Measurements from ENCODE around the gene OPRL1.

OPRL1 gene

DNA sequence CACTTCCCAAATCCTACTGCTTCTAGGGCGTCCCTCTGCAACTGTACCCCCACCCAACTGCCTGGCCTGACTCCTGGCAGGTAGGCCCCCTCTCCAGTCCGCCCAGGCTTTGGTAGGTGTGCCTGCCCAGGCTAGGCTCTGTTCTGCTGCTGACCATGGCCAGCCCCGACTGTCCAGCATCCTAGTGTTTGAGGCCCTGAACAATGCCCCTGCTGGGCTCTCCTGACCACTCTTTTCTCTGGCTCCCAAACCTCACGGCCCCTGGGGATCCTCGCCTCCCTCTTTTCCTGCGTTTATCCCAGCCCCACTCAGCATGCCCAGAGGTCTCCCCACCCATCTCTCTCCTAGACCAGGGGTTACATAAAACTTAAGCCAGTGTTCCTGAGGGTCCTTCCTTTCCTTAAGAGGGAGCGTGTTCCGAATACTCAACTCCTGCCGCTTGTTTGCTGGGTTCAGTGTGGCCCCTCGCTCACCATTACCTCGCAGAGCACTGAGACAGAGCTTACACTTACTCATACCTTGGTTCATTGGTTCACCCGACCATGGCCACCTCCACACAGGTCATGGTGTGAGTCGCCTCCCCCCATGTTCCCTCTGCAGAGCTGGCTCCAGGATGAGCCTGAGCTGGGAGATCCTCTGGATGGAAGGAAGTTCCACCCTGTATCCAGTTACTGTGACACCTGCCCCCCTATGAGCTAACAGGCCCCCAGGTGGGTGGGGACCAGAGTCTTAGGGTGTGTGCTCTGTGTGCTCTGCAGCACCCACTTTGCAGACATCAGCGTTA lies 63.3 kb downstream of the OPRL1 start:
- H3K9me3 ChIP-seq (ENCODE audit: control insufficient read depth, insufficient read depth, low read depth, low read length) = peaks cover 23% of the 10 kb centered on the region
- H3K4me1 ChIP-seq (ENCODE audit: control insufficient read depth, insufficient read depth, low read length) = peaks cover 10% of the 10 kb centered on the region
- no peaks in the 10 kb centered on the region for H3K36me3 ChIP-seq (ENCODE audit: control insufficient read depth, insufficient read depth, low read length)
- H3K27me3 ChIP-seq (ENCODE audit: control insufficient read depth, insufficient read depth, low read length) = no peaks in the 10 kb centered on the region
- H3K9ac ChIP-seq (ENCODE audit: low read length) = no peak overlapping the region
- H3K27ac ChIP-seq (ENCODE audit: low read depth, low read length) = no peak overlapping the region
- no peak overlapping the region for H3K4me3 ChIP-seq (ENCODE audit: low read depth, low read length)

DNA sequence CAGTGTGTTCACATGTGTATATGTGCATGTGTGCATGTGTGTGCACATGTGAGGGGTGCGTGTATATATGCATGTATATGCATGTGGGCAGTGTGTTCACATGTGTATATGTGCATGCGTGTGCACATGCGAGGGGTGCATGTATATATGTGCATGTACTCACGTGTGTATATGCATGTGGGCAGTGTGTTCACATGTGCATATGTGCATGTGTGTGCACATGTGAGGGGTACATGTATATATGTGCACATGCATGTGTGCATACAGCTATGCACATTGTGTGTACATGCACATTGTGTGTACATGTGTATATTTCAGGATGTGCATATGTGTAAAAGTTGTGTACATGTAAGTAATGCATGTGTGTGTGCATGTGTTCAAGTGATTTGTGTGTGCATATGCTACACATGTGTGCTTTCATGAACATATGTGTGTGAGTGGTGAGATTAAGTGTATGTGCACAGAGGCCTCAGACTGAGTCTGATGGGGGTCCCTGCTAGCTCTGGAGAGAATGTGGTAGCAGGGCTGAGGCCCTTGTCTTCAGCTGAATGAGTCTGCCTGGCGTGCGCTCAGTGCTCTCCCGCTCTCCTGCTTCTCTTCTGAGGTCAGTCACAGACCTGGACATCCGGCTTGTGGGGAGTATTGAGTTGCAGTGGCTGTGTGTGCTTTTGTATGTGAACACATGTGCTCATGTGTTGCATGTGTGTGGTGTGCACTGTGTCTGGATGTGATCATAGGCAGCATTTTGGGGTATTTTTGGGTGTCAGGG lies 64.4 kb downstream of the OPRL1 start:
- Histone ChIP-seq H3K27me3 (ENCODE audit: control insufficient read depth, insufficient read depth, low read length) (no peaks in the 10 kb centered on the region), H3K4me1 (ENCODE audit: control insufficient read depth, insufficient read depth, low read length) (peaks cover 10% of the 10 kb centered on the region), H3K4me3 (ENCODE audit: low read depth, low read length) (no peak overlapping the region), H3K27ac (ENCODE audit: low read depth, low read length) (no peak overlapping the region), H3K9ac (ENCODE audit: low read length) (no peak overlapping the region), H3K36me3 (ENCODE audit: control insufficient read depth, insufficient read depth, low read length) (no peaks in the 10 kb centered on the region), H3K9me3 (ENCODE audit: control insufficient read depth, insufficient read depth, low read depth, low read length) (peaks cover 23% of the 10 kb centered on the region)

DNA sequence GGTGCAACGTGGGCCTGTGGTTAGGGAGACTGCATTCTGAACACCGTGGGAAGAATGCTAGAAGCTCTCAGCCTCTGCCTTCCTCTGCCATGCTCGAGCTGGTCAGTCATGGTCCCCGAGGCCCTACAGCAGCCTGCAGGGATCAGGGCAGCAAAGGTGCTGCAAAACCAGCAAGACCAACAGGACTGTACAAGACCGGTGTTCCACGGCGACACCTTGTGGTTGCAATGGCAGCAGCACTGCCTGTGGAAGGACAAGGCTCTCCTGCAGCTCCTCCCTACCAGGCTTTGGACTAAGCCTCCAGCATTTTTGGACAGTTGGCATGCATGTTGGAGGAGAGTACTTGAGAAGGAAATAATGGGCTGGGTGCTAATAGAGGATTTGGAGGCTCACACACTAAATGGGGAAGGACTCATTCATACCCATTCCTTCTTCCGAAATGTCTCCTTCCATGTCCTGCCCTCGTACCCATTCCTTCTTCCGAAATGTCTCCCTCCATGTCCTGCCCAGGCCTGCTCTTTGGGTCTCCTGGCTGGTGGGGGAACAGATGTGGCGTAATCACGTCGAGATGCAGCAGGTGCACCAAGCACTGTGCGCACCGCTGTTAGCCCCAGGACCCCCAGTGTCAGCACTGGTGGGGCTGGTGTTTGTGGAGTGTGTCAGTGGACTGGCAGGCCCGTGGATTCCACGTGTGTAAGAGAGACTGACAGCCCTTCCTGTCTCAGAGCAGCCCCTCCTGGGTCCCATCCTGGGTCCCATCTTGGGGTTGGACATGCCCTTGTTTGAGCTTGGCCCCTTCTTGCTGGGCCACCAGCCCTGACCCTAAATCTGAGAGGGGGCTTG lies 65.8 kb downstream of the OPRL1 start:
- Histone ChIP-seq H3K9me3 (ENCODE audit: control insufficient read depth, insufficient read depth, low read depth, low read length) (peaks cover 29% of the 10 kb centered on the region), H3K36me3 (ENCODE audit: control insufficient read depth, insufficient read depth, low read length) (no peaks in the 10 kb centered on the region), H3K4me3 (ENCODE audit: low read depth, low read length) (no peak overlapping the region), H3K9ac (ENCODE audit: low read length) (no peak overlapping the region), H3K4me1 (ENCODE audit: control insufficient read depth, insufficient read depth, low read length) (peaks cover 6% of the 10 kb centered on the region; the same call in 1 of the 2 replicates), H3K27ac (ENCODE audit: low read depth, low read length) (no peak overlapping the region), H3K27me3 (ENCODE audit: control insufficient read depth, insufficient read depth, low read length) (no peaks in the 10 kb centered on the region)

DNA sequence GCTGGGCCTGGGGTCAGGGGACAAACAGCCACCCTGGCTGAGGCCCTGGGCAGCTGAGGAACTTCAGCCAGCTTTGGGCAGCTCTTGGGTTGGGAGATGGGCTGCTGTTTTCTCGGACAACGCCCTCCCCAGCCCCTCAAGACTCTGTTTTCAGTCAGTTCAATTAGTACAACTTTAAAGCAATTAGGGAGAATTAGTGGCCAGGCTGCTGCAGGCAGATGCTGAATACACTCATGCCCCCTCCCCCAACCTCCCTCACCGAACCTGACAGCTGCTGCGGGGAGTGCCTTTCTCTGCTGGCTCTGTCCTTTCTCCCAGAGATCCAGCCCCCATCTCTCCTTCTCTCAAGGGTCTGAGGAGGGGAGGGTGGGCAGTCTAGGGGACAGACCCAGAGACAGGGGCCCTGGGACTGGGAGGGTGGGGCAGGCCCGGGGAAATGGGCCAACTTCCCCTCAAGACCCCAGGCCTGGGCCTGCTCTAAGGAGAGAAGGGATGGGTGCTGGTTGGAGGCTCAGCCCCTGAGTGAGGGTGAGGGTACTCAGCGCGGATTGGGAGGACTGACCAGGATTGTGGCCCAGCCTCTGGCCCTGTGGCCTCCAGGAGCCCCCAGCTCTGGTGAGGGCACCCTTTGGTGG lies 66.5 kb downstream of the OPRL1 start:
- Histone ChIP-seq H3K4me3 (ENCODE audit: low read depth, low read length) (no peak overlapping the region), H3K9ac (ENCODE audit: low read length) (no peak overlapping the region), H3K27me3 (ENCODE audit: control insufficient read depth, insufficient read depth, low read length) (no peaks in the 10 kb centered on the region), H3K36me3 (ENCODE audit: control insufficient read depth, insufficient read depth, low read length) (no peaks in the 10 kb centered on the region), H3K4me1 (ENCODE audit: control insufficient read depth, insufficient read depth, low read length) (peaks cover 10% of the 10 kb centered on the region; the same call in 1 of the 2 replicates), H3K27ac (ENCODE audit: low read depth, low read length) (no peak overlapping the region), H3K9me3 (ENCODE audit: control insufficient read depth, insufficient read depth, low read depth, low read length) (peaks cover 29% of the 10 kb centered on the region)

GRCh38 chr20:64146936-64147477 lies 67.1 kb downstream of the OPRL1 start:
- no peak overlapping the region for H3K4me3 ChIP-seq (ENCODE audit: low read depth, low read length)
- no peaks in the 10 kb centered on the region for H3K27me3 ChIP-seq (ENCODE audit: control insufficient read depth, insufficient read depth, low read length)
- H3K27ac ChIP-seq (ENCODE audit: low read depth, low read length) = no peak overlapping the region
- peaks cover 29% of the 10 kb centered on the region for H3K9me3 ChIP-seq (ENCODE audit: control insufficient read depth, insufficient read depth, low read depth, low read length)
- no peak overlapping the region for H3K9ac ChIP-seq (ENCODE audit: low read length)
- H3K4me1 ChIP-seq (ENCODE audit: control insufficient read depth, insufficient read depth, low read length) = peaks cover 15% of the 10 kb centered on the region
- no peaks in the 10 kb centered on the region for H3K36me3 ChIP-seq (ENCODE audit: control insufficient read depth, insufficient read depth, low read length)

DNA sequence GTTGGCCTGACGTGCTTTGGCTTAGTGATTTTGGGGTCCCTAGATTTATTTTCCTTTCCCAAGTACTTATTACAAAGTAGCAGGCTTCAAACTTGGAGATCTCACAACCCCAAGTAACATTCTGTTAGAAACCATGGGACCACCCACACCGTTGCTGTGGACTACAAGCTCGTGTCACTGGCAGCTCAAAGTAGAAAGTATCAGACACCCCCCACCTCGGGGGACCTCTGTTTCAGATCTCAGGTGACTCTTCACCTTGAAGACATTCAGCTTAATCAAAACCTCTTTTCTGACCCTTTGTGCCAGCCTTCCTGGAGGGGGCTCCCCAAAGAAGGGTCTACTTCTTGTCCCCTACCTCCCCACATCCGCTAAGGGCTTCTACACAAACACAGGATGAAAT lies 68.7 kb downstream of the OPRL1 start:
- Histone ChIP-seq H3K9ac (ENCODE audit: low read length) (no peak overlapping the region), H3K4me1 (ENCODE audit: control insufficient read depth, insufficient read depth, low read length) (peaks cover 12% of the 10 kb centered on the region), H3K27ac (ENCODE audit: low read depth, low read length) (no peak overlapping the region), H3K4me3 (ENCODE audit: low read depth, low read length) (no peak overlapping the region), H3K27me3 (ENCODE audit: control insufficient read depth, insufficient read depth, low read length) (no peaks in the 10 kb centered on the region), H3K36me3 (ENCODE audit: control insufficient read depth, insufficient read depth, low read length) (no peaks in the 10 kb centered on the region), H3K9me3 (ENCODE audit: control insufficient read depth, insufficient read depth, low read depth, low read length) (peaks cover 28% of the 10 kb centered on the region)

GRCh38 chr20:64149141-64149540 lies 69.3 kb downstream of the OPRL1 start:
- H3K9ac ChIP-seq (ENCODE audit: low read length) = no peak overlapping the region
- H3K27ac ChIP-seq (ENCODE audit: low read depth, low read length) = no peak overlapping the region
- H3K4me1 ChIP-seq (ENCODE audit: control insufficient read depth, insufficient read depth, low read length) = peaks cover 12% of the 10 kb centered on the region
- H3K36me3 ChIP-seq (ENCODE audit: control insufficient read depth, insufficient read depth, low read length) = no peaks in the 10 kb centered on the region
- H3K27me3 ChIP-seq (ENCODE audit: control insufficient read depth, insufficient read depth, low read length) = no peaks in the 10 kb centered on the region
- no peak overlapping the region for H3K4me3 ChIP-seq (ENCODE audit: low read depth, low read length)
- peaks cover 23% of the 10 kb centered on the region for H3K9me3 ChIP-seq (ENCODE audit: control insufficient read depth, insufficient read depth, low read depth, low read length)

DNA sequence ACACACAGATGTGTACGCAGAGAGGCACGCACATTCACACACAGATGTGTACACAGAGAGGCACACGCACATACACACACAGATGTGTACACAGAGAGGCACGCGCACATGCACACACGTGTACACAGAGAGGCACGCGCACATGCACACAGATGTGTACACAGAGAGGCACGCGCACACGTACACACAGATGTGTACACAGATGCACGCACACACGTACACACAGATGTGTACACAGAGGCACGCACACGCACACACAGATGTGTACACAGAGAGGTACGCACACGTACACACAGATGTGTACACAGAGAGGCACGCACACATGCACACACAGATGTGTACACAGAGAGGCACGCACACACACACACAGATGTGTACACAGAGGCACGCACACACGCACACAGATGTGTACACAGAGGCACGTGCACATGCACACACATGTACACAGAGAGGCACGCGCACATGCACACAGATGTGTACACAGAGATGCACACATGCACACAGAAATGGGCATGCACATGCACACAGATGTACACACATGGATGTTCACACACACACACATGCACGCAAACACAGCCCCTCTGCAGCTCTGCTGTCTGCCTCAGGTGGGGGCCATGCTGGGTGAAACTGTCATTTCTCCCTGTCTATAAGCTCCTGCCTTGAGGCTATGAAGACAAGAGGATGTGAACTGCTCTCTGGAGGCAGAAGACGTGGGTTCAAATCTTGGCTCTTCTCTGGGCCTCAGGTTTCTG lies 70.1 kb downstream of the OPRL1 start:
- H3K4me1 ChIP-seq (ENCODE audit: control insufficient read depth, insufficient read depth, low read length) = peaks cover 12% of the 10 kb centered on the region
- H3K27me3 ChIP-seq (ENCODE audit: control insufficient read depth, insufficient read depth, low read length) = no peaks in the 10 kb centered on the region
- no peaks in the 10 kb centered on the region for H3K36me3 ChIP-seq (ENCODE audit: control insufficient read depth, insufficient read depth, low read length)

More for the DNA sequence above, 70.1 kb downstream of the OPRL1 start:
- H3K27ac ChIP-seq (ENCODE audit: low read depth, low read length) = no peak overlapping the region
- no peak overlapping the region for H3K9ac ChIP-seq (ENCODE audit: low read length)
- no peak overlapping the region for H3K4me3 ChIP-seq (ENCODE audit: low read depth, low read length)
- peaks cover 14% of the 10 kb centered on the region for H3K9me3 ChIP-seq (ENCODE audit: control insufficient read depth, insufficient read depth, low read depth, low read length)

Data from HUES6 (cell line).